ENCODE results near the gene IDH3A.
A peak's percentile ranks its signal among the peaks of the same experiment; 100 is the strongest.
"Not testable (repeated sequence)": the region's sequence is repeated elsewhere in the genome, so short reads cannot be mapped to it uniquely, and the experiment has no call there.

IDH3A gene

DNA sequence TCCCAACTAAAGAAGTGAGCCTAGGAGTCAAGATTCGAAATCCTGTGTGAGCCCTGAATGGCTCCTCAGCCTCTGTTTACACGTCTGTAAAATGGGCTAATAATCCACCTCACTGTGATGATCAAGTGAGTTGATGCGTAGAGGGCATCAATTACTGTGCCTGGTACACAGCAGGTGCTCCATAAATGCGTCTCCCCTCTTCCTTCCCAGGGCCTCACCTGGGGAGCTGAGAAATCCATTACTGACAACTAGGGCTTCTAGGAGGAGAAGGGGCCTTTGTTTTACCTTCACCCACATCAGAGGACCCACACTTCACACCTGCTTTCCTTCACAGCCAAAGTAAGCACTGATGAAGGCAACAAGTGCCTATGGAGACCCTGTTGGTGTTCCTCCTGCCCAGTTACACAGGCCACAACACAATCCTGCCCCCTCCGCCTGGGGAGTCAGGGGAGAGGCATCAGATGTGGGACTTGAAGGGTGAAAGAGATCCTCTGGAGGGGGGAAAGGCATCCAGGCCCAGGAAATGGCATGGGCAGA, 19.3 kb upstream of the IDH3A start:
- peak in 1 of 3 experiments; percentile 19 for DNase-seq

DNA sequence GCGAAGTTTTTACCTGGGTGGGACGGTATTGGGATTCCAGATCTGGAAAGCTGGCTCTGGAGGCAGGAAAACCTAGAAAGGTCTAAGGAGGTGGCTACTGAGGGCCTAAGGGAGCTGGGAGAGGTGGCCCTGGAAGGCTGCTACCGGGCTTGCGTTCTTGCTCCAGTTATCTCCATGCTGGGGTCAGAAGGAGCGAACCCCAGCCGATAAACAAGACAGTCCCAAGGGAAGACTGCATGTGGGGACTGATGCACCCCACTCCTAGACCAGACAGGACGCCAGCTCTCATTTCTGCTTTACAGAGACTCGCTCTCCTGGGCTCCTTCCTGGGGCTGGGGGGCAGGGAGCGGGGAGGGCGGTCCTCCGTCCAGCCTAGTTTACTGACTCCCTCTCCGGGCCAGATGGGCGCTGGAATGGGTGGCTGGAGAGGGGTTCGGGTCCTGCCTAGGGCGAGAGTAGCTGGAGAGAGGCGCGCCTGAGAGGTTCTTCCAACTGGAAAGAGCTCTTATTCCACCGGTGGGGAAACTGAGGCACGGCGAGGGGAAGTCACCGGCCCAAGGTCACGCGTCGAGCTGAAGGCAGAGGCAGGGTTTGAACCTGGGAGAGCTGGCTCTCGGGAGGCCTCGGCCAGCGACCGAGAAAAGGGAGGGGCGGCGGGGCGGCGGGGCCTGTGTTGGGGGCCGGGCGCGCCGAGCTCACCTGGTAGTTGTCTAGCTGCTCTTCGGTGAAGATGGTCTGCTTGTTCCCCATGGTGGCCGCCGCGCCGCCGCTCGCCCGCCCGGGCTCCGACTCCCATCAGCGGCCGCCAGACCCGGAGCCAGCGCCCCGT, 18.5 kb upstream of the IDH3A start:
- peak; percentile 26 to 61 (median 49) for DNase-seq

DNA sequence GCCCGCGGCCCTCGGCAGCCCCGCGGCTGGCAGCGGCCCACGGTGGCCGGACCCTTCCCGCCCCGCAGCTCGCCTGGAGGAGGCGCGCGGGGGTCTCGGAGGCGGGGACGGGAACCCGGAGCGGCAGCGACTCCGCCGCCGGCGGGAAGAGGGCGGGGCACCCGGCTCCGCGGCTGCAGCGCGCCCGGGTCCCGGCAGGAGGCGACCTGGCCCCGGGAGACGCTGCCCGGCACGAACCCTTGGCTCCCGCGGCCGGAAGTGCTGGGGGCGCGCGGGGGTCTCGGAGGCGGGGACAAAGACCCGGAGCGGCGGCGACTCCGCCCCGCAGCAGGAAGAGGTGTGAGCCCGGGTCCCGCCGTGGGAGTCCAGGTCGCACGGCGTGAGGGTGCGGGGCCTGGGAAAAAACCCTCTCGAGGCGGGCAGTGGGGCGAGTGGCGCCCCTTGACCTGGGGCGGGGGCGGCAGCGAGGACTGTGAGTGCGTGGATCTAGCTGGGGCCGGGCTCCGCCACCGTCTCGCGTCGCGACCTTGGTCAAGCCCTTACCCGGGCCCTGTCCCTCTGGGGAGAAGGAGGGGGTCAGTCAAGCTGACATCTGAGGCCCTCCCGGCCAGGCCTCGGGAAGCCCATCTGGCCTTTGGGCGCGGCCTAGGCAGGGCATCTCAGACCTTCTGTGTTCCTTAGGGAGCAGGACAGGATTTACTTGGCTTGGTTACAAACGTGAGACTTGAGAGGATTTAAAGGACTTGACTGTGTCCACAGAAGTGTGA, 17.7 kb upstream of the IDH3A start, which contains the start of gene CIB2:
Gene CIB2, minus strand, starts transcription at position 151 of the 767 bp plus-strand sequence. CDS start 230 bp downstream, outside the sequence.
- peak; percentile 39 to 87 (median 83) for DNase-seq

DNA sequence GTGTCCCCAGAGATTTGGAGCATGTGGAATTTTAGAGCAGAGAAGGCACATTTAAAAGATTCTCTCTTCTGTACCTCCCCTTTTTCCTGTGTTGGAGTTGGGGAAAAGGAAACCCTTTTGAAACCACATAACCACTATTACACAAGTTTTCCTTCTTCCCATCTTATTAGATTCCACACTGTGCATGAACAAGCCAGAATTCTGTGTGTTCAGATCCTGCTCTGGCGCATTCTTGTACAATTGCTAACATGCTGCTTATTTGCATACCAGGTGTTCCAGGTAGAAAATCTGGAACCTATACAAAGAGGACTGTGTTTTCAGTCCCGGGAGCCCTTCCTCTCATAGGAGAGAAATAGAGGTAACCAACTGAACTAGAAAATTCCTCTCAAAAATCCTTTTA, 15.4 kb upstream of the IDH3A start:
- DNase-seq = no peak

- no peak for DNase-seq
Observed at GRCh38 chr15:78139578-78139977, 9.6 kb upstream of the IDH3A start.

- no peak for DNase-seq
Observed at GRCh38 chr15:78140292-78140691, 8.9 kb upstream of the IDH3A start.

GRCh38 chr15:78142332-78142731, 6.8 kb upstream of the IDH3A start:
- DNase-seq = no peak

DNA sequence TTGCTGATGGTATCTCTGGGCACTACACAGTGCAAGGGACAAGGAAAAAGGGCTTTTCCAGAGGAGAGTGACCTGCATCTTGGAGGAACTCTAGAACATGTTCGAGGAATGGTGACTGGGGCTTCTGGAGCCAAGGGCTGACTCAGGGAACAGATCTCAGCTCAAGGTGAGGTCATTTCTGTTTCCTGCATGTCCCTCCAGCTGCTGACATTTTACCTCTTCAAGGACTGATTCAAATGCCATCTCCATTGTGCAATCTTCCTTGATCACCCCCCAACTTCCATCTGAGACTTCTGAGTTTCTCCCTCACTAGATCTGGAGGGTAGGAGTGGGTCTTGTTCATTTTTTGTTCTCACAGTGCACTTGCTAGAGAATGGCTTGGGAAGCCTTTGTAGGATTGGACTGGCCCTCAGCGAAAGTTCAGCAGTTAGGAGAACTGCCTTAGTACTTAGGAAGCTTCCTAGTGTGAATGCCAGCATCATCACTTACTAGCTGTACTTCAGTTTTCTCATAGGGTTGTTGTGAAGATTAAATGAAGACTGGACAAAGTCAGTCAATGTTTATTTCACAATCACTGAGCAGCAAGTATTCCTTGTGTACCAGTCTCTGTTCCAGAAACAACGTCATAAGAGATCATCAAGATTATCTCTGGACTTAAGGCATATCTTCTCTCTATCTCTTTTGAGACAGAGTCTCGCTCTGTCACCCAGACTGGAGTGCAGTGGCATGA, 2.6 kb upstream of the IDH3A start:
- DNase-seq = no peak

GRCh38 chr15:78147566-78147965, 1.6 kb upstream of the IDH3A start:
- no peak for DNase-seq

DNA sequence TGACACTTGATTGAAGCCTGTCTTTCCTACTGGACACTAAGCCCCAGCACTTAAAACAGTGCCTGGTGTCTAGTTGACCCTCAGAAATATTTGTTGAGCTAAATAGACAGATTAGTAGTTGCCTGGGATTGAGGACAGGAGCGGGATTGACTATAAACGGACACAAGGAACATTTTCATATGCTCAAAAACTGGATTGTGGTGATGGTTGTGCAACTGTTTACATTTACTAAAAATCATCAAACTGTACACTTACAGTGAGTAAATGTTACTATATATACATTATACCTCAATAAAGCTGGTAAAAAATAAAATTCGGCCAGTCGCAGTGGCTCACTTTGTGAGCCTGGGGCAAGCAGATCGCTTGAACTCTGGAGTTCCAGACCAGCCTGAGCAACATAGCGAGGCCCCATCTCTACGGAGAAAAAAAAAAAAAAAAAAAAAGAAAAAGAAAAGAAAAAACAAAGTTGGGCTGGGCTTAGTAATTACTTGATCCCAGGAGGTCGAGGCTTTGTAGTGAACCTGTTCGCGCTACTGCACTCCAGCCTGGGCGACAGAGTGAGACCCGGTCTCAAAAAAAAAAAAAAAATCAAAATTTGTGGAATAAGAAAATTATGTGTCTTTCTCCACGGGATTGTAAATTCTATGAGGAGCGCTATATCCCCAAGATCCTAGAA, 632 bp upstream of the IDH3A start:
- no peak for DNase-seq

- DNase-seq = peak; percentile 52 to 84 (median 80)
Observed at GRCh38 chr15:78149805-78150751, 916 bp downstream of the IDH3A start.

- DNase-seq = not testable (repeated sequence)
Observed at GRCh38 chr15:78151075-78151474, 1.9 kb downstream of the IDH3A start.

DNA sequence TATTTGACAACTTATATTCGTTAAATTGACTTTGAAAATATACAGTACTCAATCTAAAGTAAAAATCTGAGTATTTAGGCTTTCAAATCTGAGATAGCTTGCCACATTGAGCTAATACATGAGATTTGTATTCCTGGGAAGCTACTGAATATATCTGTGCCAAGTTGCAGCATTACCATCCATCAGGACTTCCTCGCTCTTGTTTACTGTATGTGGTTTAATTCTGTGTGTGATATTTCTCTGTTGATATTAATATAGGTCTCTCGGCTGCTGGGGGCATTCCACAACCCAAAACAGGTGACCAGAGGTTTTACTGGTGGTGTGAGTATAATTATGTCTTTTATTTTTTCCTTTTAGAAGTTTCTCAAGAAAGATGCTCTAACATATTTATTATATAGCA, 5.8 kb downstream of the IDH3A start:
- DNase-seq = no peak

- DNase-seq = no peak
Observed at GRCh38 chr15:78155355-78155939, 6.3 kb downstream of the IDH3A start.

DNA sequence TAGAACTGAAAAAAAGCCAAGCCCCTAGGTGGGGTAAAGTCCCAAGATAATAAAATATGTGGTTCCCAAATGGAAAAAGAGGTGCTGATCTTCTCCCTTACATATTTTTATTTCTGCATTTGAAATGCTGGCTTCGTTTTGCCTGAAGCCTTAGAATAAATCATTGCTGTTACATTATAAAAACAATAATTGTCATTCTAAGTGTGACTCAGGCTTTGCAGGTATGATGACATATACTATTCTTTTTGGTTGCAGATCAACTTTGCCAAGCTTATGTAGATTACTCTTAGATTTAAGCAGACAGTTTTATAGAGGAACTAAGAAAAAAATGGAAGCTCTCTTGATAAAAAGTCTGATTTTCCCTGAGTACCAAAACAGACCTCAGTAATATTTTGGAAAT, 7.5 kb downstream of the IDH3A start:
- DNase-seq = no peak

- DNase-seq = no peak
Observed at GRCh38 chr15:78157203-78157602, 8.0 kb downstream of the IDH3A start.

- DNase-seq = peak in 1 of 3 experiments; percentile 25
Observed at GRCh38 chr15:78159395-78159794, 10.2 kb downstream of the IDH3A start.

DNA sequence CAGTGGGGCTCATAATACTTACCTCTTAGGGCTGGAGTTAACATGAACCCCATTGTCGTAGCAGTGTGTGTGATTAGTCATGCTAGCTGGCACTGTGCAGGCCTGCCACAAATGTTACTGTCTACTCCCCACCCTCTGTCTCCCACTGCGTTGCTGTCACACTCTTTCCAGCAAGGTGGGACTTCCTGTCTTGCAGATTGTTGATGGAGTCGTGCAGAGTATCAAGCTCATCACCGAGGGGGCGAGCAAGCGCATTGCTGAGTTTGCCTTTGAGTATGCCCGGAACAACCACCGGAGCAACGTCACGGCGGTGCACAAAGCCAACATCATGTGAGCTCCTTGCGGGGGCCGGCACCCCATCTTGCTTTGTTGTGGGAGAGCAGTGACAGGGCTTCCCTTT, 12.9 kb downstream of the IDH3A start:
- no peak for DNase-seq

GRCh38 chr15:78164010-78164409, 14.8 kb downstream of the IDH3A start:
- no peak for DNase-seq

GRCh38 chr15:78167227-78167888, 18.2 kb downstream of the IDH3A start:
- DNase-seq = no peak
